H9 (cell line): ENCODE data around the gene MYLK. TPM values are rescaled to one million over a fixed set of nuclear protein-coding genes. Genes with fewer than 3 reads are reported as not detected.

Experiments
- DNase-seq: peaks from one replicate; pipeline ENCODE4 v3.0.0-alpha.2; 2017
- H2AFZ ChIP-seq: one replicate; pipeline ENCODE4 v1.6.1; 2013; ENCODE audit warnings: mild to moderate bottlenecking, low read length, control low read depth, moderate library complexity
- H2AK5ac ChIP-seq: 2 replicates; pipeline ENCODE4 v1.6.1; 2013; ENCODE audit warnings: low read length, control low read depth, mixed read lengths; ENCODE audit not compliant: insufficient read length
- H2BK120ac ChIP-seq: one replicate; pipeline ENCODE4 v1.6.1; 2013; ENCODE audit warnings: low read depth, mild to moderate bottlenecking, low read length, control low read depth, inconsistent platforms; ENCODE audit not compliant: poor library complexity, severe bottlenecking
- H2BK12ac ChIP-seq: 2 replicates; pipeline ENCODE4 v1.6.1; 2013; ENCODE audit warnings: low read length, control low read depth, mixed read lengths, low read depth; ENCODE audit not compliant: insufficient read length
- H2BK15ac ChIP-seq: 2 replicates; pipeline ENCODE4 v1.6.1; 2013; ENCODE audit warnings: low read depth, low read length, control low read depth
- H2BK20ac ChIP-seq: one replicate; pipeline ENCODE4 v1.6.1; 2013; ENCODE audit warnings: low read depth, mild to moderate bottlenecking, low read length, control low read depth, inconsistent platforms; ENCODE audit not compliant: poor library complexity, severe bottlenecking
- H2BK5ac ChIP-seq: 2 replicates; pipeline ENCODE4 v1.6.1; 2013; ENCODE audit warnings: low read length, control low read depth, mixed read lengths; ENCODE audit not compliant: insufficient read length
- H3K14ac ChIP-seq: 2 replicates; pipeline ENCODE4 v1.6.1; 2013; ENCODE audit warnings: low read length, control low read depth; ENCODE audit not compliant: insufficient read depth
- H3K18ac ChIP-seq: 2 replicates; pipeline ENCODE4 v1.6.1; 2013; ENCODE audit warnings: low read depth, mild to moderate bottlenecking, mixed read lengths, low read length, control low read depth; ENCODE audit not compliant: insufficient read length
- H3K23ac ChIP-seq: 2 replicates; pipeline ENCODE4 v1.6.1; 2013; ENCODE audit warnings: low read length, control low read depth, mixed read lengths, low read depth; ENCODE audit not compliant: insufficient read length
- H3K23me2 ChIP-seq: 2 replicates; pipeline ENCODE4 v1.6.1; 2013; ENCODE audit warnings: low read depth, mild to moderate bottlenecking, mixed read lengths, low read length, control low read depth; ENCODE audit not compliant: insufficient read length, poor library complexity, severe bottlenecking
- H3K27ac ChIP-seq: 2 replicates; pipeline ENCODE4 v1.5.1; 2013; ENCODE audit warnings: low read length, control low read depth, mixed read lengths, low read depth; ENCODE audit not compliant: insufficient read length
- H3K27me3 ChIP-seq: 2 replicates; pipeline ENCODE4 v1.6.1; 2013; ENCODE audit warnings: low read length, control low read depth, inconsistent platforms; ENCODE audit not compliant: insufficient read depth
- H3K4ac ChIP-seq: 2 replicates; pipeline ENCODE4 v1.6.1; 2013; ENCODE audit warnings: low read depth, mild to moderate bottlenecking, control low read depth, inconsistent platforms, low read length, moderate library complexity
- H3K4me1 ChIP-seq: 2 replicates; pipeline ENCODE4 v1.6.1; 2013; ENCODE audit warnings: low read length, control low read depth, inconsistent platforms; ENCODE audit not compliant: insufficient read depth
- H3K4me2 ChIP-seq: 2 replicates; pipeline ENCODE4 v1.6.1; 2013; ENCODE audit warnings: low read length, control low read depth, mixed read lengths; ENCODE audit not compliant: insufficient read length, insufficient read depth
- H3K56ac ChIP-seq: 2 replicates; pipeline ENCODE4 v1.6.1; 2013; ENCODE audit warnings: low read depth, mild to moderate bottlenecking, mixed read lengths, low read length, control low read depth; ENCODE audit not compliant: insufficient read length
- H3K79me1 ChIP-seq: 2 replicates; pipeline ENCODE4 v1.6.1; 2013; ENCODE audit warnings: low read depth, mild to moderate bottlenecking, moderate library complexity, low read length, control low read depth, inconsistent platforms; ENCODE audit not compliant: insufficient read depth, poor library complexity, severe bottlenecking
- H3K79me2 ChIP-seq: 2 replicates; pipeline ENCODE4 v1.6.1; 2013; ENCODE audit warnings: low read length, control low read depth, inconsistent platforms; ENCODE audit not compliant: insufficient read depth
- H3K9ac ChIP-seq: 2 replicates; pipeline ENCODE4 v1.6.1; 2013; ENCODE audit warnings: low read length, control low read depth, mixed read lengths; ENCODE audit not compliant: insufficient read length; ENCODE audit errors: extremely low read depth
- H3K9me3 ChIP-seq: one replicate; pipeline ENCODE4 v1.6.1; 2013; ENCODE audit warnings: low read depth, low read length, inconsistent platforms; ENCODE audit not compliant: control insufficient read depth
- H3T11ph ChIP-seq: one replicate; pipeline ENCODE4 v1.6.1; 2013; ENCODE audit warnings: mild to moderate bottlenecking, low read length, control low read depth, inconsistent platforms
- H4K20me1 ChIP-seq: one replicate; pipeline ENCODE4 v1.6.1; 2013; ENCODE audit not compliant: control insufficient read depth, insufficient read length, insufficient read depth
- H4K5ac ChIP-seq: 2 replicates; pipeline ENCODE4 v1.6.1; 2013; ENCODE audit warnings: low read depth, mild to moderate bottlenecking, mixed read lengths, low read length, control low read depth; ENCODE audit not compliant: insufficient read length
- H4K8ac ChIP-seq: replicated peaks from 2 replicates; pipeline ENCODE4 v1.6.1; 2013; ENCODE audit warnings: low read length, control low read depth, mixed read lengths, low read depth; ENCODE audit not compliant: insufficient read length
- H4K91ac ChIP-seq: 2 replicates; pipeline ENCODE4 v1.6.1; 2013; ENCODE audit warnings: low read depth, mild to moderate bottlenecking, moderate library complexity, mixed read lengths, low read length, control low read depth; ENCODE audit not compliant: insufficient read length
- H3K27ac Mint-ChIP-seq, 3 experiments: 2 replicates in 2 of 3; 3 replicates in 1 of 3; pipeline ENCODE4 v1.8.0; 2020 to 2021; ENCODE audit warnings: mixed read lengths in 3 of 3, mild to moderate bottlenecking in 1 of 3, moderate library complexity in 1 of 3
- H3K27me3 Mint-ChIP-seq: 2 replicates; pipeline ENCODE4 v1.8.0; 2021; ENCODE audit warnings: low read depth, mild to moderate bottlenecking, moderate library complexity, mixed read lengths
- H3K36me3 Mint-ChIP-seq, 3 experiments: 2 replicates in 2 of 3; 3 replicates in 1 of 3; pipeline ENCODE4 v1.8.0; 2020 to 2021; ENCODE audit warnings: low read depth in 3 of 3, mixed read lengths in 3 of 3; ENCODE audit not compliant: insufficient read depth in 1 of 3
- H3K4me1 Mint-ChIP-seq, 2 experiments: 2 replicates each; pipeline ENCODE4 v1.8.0; 2020; ENCODE audit warnings: mixed read lengths in 2 of 2
- H3K4me3 Mint-ChIP-seq, 2 experiments: 2 replicates in 1 of 2; 3 replicates in 1 of 2; pipeline ENCODE4 v1.8.0; 2020 to 2021; ENCODE audit warnings: mild to moderate bottlenecking in 2 of 2, mixed read lengths in 2 of 2, moderate library complexity in 1 of 2
- H3K9me3 Mint-ChIP-seq, 2 experiments: 2 replicates in 1 of 2; 3 replicates in 1 of 2; pipeline ENCODE4 v1.8.0; 2020; ENCODE audit warnings: mild to moderate bottlenecking in 2 of 2, mixed read lengths in 2 of 2, moderate library complexity in 1 of 2
- CTCF ChIP-seq: fragments of 200-600 bp; sonication (generic); conservative IDR thresholded peaks from 3 replicates; pipeline ENCODE4 v1.8.0; 2021; ENCODE audit warnings: antibody characterized with exemption, mild to moderate bottlenecking
- WGBS: extraction: QIAGEN DNeasy Blood & Tissue Kit; methylation state at CpG from one replicate; pipeline ENCODE4 v1.1.7; 2013; ENCODE audit warnings: missing lambda C conversion rate, low lambda C conversion rate, mixed read lengths; ENCODE audit not compliant: insufficient read length; ENCODE audit errors: extremely low coverage; 5-methylcytosine and 5-hydroxymethylcytosine counted together
- total RNA-seq: library from RNA; stranded (reverse); gene quantifications from 2 replicates; pipeline ENCODE4 v1.2.1, GENCODE V29; 2021

The MYLK gene
- total RNA-seq, 1 experiment from 2014 or later = 10.1 TPM

GRCh38 chr3:123568034-123568433 is 316.1 kb downstream of the MYLK start:
- no peak for DNase-seq
- no peak overlapping the region for H3K14ac ChIP-seq
- no peak overlapping the region for H3K4ac ChIP-seq
- no peak overlapping the region for H3K56ac ChIP-seq
- H3K9me3 ChIP-seq = no peaks in the 10 kb centered on the region
- no peaks in the 10 kb centered on the region for H3K23me2 ChIP-seq
- no peak overlapping the region for H2AK5ac ChIP-seq
- no peak overlapping the region for H3K18ac ChIP-seq
- H3K23ac ChIP-seq = no peak overlapping the region
- H3K4me1 ChIP-seq = no peaks in the 10 kb centered on the region
- no peak overlapping the region for H3K9ac ChIP-seq
- H3K27me3 ChIP-seq = no peaks in the 10 kb centered on the region
- Mint-ChIP-seq H3K4me3 (no peak overlapping the region), H3K27ac (no peak overlapping the region; a peak in 1 of 7 replicates), H3K9me3 (no peaks in the 10 kb centered on the region), H3K36me3 (peaks cover 0 to 12% (median 8%) of the 10 kb centered on the region in 3 experiments; a peak in 4 of 7 replicates), H3K4me1 (peaks cover 11 to 21% of the 10 kb centered on the region in 2 experiments), H3K27me3 (no peaks in the 10 kb centered on the region)
- H3K27ac ChIP-seq = no peak overlapping the region
- H4K8ac ChIP-seq = no peak overlapping the region
- no peak overlapping the region for H3K4me2 ChIP-seq
- TF ChIP-seq CTCF = no peak
- no peaks in the 10 kb centered on the region for H3K79me1 ChIP-seq
- no peak overlapping the region for H2BK5ac ChIP-seq
- no peak overlapping the region for H2BK120ac ChIP-seq
- no peak overlapping the region for H4K91ac ChIP-seq
- H4K20me1 ChIP-seq = no peaks in the 10 kb centered on the region
- no peak overlapping the region for H4K5ac ChIP-seq
- no peak overlapping the region for H2BK15ac ChIP-seq
- no peak overlapping the region for H2BK20ac ChIP-seq
- no peak overlapping the region for H2AFZ ChIP-seq
- no peak overlapping the region for H2BK12ac ChIP-seq
- H3K79me2 ChIP-seq = no peaks in the 10 kb centered on the region
- no CpG with 5 or more reads among the region's 7 CpGs for WGBS
- H3T11ph ChIP-seq = no peak overlapping the region
